Measurements from ENCODE around the gene RECQL. TPM values are rescaled to one million over a fixed set of nuclear protein-coding genes. Genes with fewer than 3 reads are reported as not detected.

Gene RECQL
- total RNA-seq, 1 experiment from 2014 or later, result 32.1 TPM

DNA sequence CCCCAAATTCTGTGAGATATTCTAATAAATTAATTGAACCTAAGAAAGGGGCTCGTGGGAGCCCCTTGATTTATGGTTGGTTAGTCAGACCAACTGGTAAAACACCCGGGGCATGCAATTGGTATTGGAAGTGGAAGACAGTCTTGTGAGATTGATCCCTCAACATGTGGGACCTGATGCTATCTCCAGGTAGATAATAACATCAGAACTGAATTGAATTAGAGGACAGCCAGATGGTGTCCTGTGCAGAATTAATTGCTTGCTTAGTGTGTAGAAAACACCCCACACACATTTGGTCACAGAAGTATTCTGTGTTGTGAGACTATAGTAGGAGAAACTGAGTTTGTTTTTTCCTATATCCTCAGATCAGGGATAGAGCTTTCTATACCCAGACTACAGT lies 42.0 kb downstream of the RECQL start:
- no peak overlapping the region for H3K4me3 Mint-ChIP-seq (ENCODE audit: low read depth, unreplicated experiment)
- no peak overlapping the region for H3K27ac Mint-ChIP-seq (ENCODE audit: unreplicated experiment)
- H3K9me3 Mint-ChIP-seq (ENCODE audit: low read depth, unreplicated experiment), result no peaks in the 10 kb centered on the region
- no peaks in the 10 kb centered on the region for H3K27me3 Mint-ChIP-seq (ENCODE audit: unreplicated experiment)
- CTCF ChIA-PET, result no interaction called here
- no TSS peak for BruUV-seq (replicated peaks)
- no peak for DNase-seq
- H3K4me1 Mint-ChIP-seq (ENCODE audit: low read depth, unreplicated experiment), result no peaks in the 10 kb centered on the region
- TF ChIP-seq, protein P1, sequence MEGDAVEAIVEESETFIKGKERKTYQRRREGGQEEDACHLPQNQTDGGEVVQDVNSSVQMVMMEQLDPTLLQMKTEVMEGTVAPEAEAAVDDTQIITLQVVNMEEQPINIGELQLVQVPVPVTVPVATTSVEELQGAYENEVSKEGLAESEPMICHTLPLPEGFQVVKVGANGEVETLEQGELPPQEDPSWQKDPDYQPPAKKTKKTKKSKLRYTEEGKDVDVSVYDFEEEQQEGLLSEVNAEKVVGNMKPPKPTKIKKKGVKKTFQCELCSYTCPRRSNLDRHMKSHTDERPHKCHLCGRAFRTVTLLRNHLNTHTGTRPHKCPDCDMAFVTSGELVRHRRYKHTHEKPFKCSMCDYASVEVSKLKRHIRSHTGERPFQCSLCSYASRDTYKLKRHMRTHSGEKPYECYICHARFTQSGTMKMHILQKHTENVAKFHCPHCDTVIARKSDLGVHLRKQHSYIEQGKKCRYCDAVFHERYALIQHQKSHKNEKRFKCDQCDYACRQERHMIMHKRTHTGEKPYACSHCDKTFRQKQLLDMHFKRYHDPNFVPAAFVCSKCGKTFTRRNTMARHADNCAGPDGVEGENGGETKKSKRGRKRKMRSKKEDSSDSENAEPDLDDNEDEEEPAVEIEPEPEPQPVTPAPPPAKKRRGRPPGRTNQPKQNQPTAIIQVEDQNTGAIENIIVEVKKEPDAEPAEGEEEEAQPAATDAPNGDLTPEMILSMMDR (IDR thresholded peaks at IDR 0.05; ENCODE audit: unreplicated experiment), result no peak
- intact Hi-C loops (cut with micrococcal nuclease; ENCODE audit: unreplicated experiment), result no loop called here
- H3K36me3 Mint-ChIP-seq (ENCODE audit: insufficient read depth, unreplicated experiment), result peaks cover 8% of the 10 kb centered on the region

- intact Hi-C loops (cut with micrococcal nuclease; ENCODE audit: unreplicated experiment), result no loop called here
- Mint-ChIP-seq H3K4me3 (ENCODE audit: low read depth, unreplicated experiment) (no peak overlapping the region), H3K27me3 (ENCODE audit: unreplicated experiment) (no peaks in the 10 kb centered on the region), H3K27ac (ENCODE audit: unreplicated experiment) (no peak overlapping the region), H3K4me1 (ENCODE audit: low read depth, unreplicated experiment) (no peaks in the 10 kb centered on the region), H3K9me3 (ENCODE audit: low read depth, unreplicated experiment) (no peaks in the 10 kb centered on the region), H3K36me3 (ENCODE audit: insufficient read depth, unreplicated experiment) (peaks cover 11% of the 10 kb centered on the region)
- DNase-seq, result no peak
- CTCF ChIA-PET, result no interaction called here
- no TSS peak for BruUV-seq (replicated peaks)
- TF ChIP-seq, protein P1 (IDR thresholded peaks at IDR 0.05; ENCODE audit: unreplicated experiment), result no peak
Measured at GRCh38 chr12:21456291-21456780, 45.1 kb downstream of the RECQL start.

- Mint-ChIP-seq H3K36me3 (ENCODE audit: insufficient read depth, unreplicated experiment) (peaks cover 14% of the 10 kb centered on the region), H3K27me3 (ENCODE audit: unreplicated experiment) (no peaks in the 10 kb centered on the region), H3K4me3 (ENCODE audit: low read depth, unreplicated experiment) (no peak overlapping the region), H3K4me1 (ENCODE audit: low read depth, unreplicated experiment) (no peaks in the 10 kb centered on the region), H3K9me3 (ENCODE audit: low read depth, unreplicated experiment) (no peaks in the 10 kb centered on the region), H3K27ac (ENCODE audit: unreplicated experiment) (no peak overlapping the region)
- TF ChIP-seq, protein P1 (IDR thresholded peaks at IDR 0.05; ENCODE audit: unreplicated experiment), result no peak
- no peak for DNase-seq
- CTCF ChIA-PET, result no interaction called here
- intact Hi-C loops (cut with micrococcal nuclease; ENCODE audit: unreplicated experiment), result no loop called here
- BruUV-seq (replicated peaks), result no TSS peak
Measured at GRCh38 chr12:21453312-21453852, 48.1 kb downstream of the RECQL start.

DNA sequence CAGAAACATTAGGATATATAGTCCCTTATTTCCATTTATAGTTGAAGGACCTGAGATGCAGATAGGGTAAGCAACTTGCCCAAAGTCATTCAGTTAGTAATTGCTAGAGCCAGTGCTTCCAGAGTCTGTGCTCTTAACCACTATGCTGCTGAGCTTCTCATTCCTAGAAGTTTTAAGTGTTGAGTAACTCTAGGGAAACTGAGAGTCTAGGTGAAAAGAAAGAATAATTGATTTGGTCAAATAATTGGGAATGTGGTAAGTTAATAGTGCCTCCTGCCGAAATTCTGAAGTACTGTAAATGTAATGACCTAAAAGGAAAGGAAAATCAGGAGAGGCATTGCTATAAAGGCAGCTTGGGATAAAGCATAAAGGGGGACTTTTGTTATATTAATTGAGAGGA lies 49.9 kb downstream of the RECQL start:
- CTCF ChIA-PET, result no interaction called here
- intact Hi-C loops (cut with micrococcal nuclease; ENCODE audit: unreplicated experiment), result loop anchor here (1.0 kb wide), 1 partner anchor 8 kb away; no protein-coding TSS in a partner anchor

More for the DNA sequence above, 49.9 kb downstream of the RECQL start:
- H3K9me3 Mint-ChIP-seq (ENCODE audit: low read depth, unreplicated experiment), result no peaks in the 10 kb centered on the region
- no peak overlapping the region for H3K4me3 Mint-ChIP-seq (ENCODE audit: low read depth, unreplicated experiment)
- TF ChIP-seq, protein P1 (IDR thresholded peaks at IDR 0.05; ENCODE audit: unreplicated experiment), result no peak
- peaks cover 12% of the 10 kb centered on the region for H3K36me3 Mint-ChIP-seq (ENCODE audit: insufficient read depth, unreplicated experiment)
- H3K27me3 Mint-ChIP-seq (ENCODE audit: unreplicated experiment), result no peaks in the 10 kb centered on the region
- BruUV-seq (replicated peaks), result no TSS peak
- H3K27ac Mint-ChIP-seq (ENCODE audit: unreplicated experiment), result no peak overlapping the region
- DNase-seq, result no peak
- H3K4me1 Mint-ChIP-seq (ENCODE audit: low read depth, unreplicated experiment), result no peaks in the 10 kb centered on the region
